Ovary (tissue), 9 donors: Measurements from ENCODE around the gene PNMA1. TPM values are rescaled to one million over a fixed set of nuclear protein-coding genes. Genes with fewer than 3 reads are reported as not detected.

Source experiments
- DNase-seq, 5 donors: peaks; one replicate each; pipeline ENCODE4 v3.0.0-alpha.2; 2019 to 2020
- H3K27ac ChIP-seq, 2 donors: fragments of 200-600 bp; one replicate each; pipeline versions ENCODE4 v1.5.1 to v1.8.0; 2019 to 2022
- H3K27me3 ChIP-seq: fragments of 200-600 bp; one replicate; pipeline ENCODE4 v1.8.0; 2022
- H3K36me3 ChIP-seq: fragments of 200-600 bp; sonication (generic); one replicate; pipeline ENCODE4 v1.5.1; 2019
- H3K4me1 ChIP-seq: one replicate; pipeline ENCODE4 v1.8.1; 2013; ENCODE audit warnings: mild to moderate bottlenecking, moderate library complexity; ENCODE audit not compliant: insufficient read depth
- H3K4me3 ChIP-seq: fragments of 200-600 bp; sonication (generic); one replicate; pipeline ENCODE4 v1.5.1; 2017
- H3K9me3 ChIP-seq, 2 donors: fragments of 200-600 bp in 1 of 2; sonication (generic) in 1 of 2; one replicate each; pipeline versions ENCODE4 v1.5.1 to v1.8.1; 2013 to 2019; ENCODE audit warnings: mild to moderate bottlenecking in 1 of 2, moderate library complexity in 1 of 2
- CTCF ChIP-seq, 3 donors: fragments of 450-650 bp in 2 of 3; fragments of 200-600 bp in 1 of 3; IDR thresholded peaks; one replicate each; pipeline versions ENCODE4 v1.5.1 to v1.8.0; 2016 to 2022; ENCODE audit warnings: antibody characterized with exemption in 3 of 3, mild to moderate bottlenecking in 1 of 3
- EP300 ChIP-seq: sonication (generic); formaldehyde crosslinking; IDR thresholded peaks from one replicate; pipeline ENCODE4 v1.6.1; 2017; ENCODE audit warnings: antibody characterized with exemption
- POLR2A ChIP-seq: fragments of 450-650 bp; IDR thresholded peaks from one replicate; pipeline ENCODE4 v1.6.1; 2017; ENCODE audit warnings: antibody characterized with exemption, mild to moderate bottlenecking, moderate library complexity
- WGBS, 3 donors: extraction: QIAGEN DNeasy Blood & Tissue Kit in 1 of 3; methylation state at CpG; one replicate each; pipeline versions ENCODE4 v1.1.5 to v1.1.7; 2013 to 2017; 5-methylcytosine and 5-hydroxymethylcytosine counted together
- intact Hi-C, 4 donors: fragments of 100-400 bp; cut with DNase I; formaldehyde crosslinking; loops; one replicate each; pipeline versions ENCODE4 v1.11.0 to v1.15.1; 2022 to 2023
- polyA plus RNA-seq, 2 donors: library from polyadenylated mRNA; stranded (reverse); fragments of 200-250 nt in 1 of 2; fragments of 350-450 nt in 1 of 2; fragmentation: Illumina TruSeq in 1 of 2; extraction: RNeasy Lipid Tissue Mini Kit (QIAGEN cat#74804) in 1 of 2; gene quantifications; one replicate each; pipeline ENCODE4 v1.2.3, GENCODE V29; 2013 to 2014
- total RNA-seq, 7 donors: library from RNA; depleted of rRNA in 2 of 7; stranded (reverse); fragments of >200 nt in 2 of 7; fragmentation: NEBNext Ultra II Directional in 3 of 7; extraction: Animal tissue kit (Norgen Biotek cat#: 25700) in 3 of 7; gene quantifications; one replicate each; pipeline versions ENCODE4 v1.1.0 to v1.2.4, GENCODE V29; 2016 to 2023
- donor health status: DM: no; HTN: no; CAD: no; lungs with moderate emphysema.
- donor health status: DM: no; HTN: no; CAD: no.
- donor health status: Bipolar disorder and iron deficiency.
- donor health status: DM: yes; HTN: yes; CAD: no.
- donor health status: DM: no; HTN: no; CAD: no.
- donor health status: DM: yes; HTN: yes; CAD: no.

PNMA1 gene
- total and polyA plus RNA-seq, 9 donors: 22.3 to 114 (median 84.2) TPM

DNA sequence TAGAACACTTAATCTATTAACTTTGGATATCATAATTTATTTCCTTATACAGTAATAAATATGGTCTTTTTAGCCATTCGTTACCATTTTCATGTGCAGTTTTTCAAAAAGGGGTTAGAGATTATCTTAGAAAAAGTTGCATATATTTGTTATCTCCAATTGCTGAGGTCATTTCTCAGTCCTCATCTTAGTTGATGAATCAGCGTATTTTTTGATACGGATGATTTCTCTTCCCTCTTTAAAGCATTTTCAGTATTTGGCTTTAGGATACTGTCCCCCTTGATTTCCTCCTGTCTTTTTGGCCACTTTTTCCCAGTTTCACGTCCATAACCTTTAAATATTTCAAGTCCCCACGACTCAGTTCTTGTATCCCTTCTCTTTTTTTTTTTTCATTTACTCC is 47.6 kb downstream of the PNMA1 start:
- Histone ChIP-seq H3K27me3 (no peaks in the 10 kb centered on the region), H3K4me3 (no peak overlapping the region), H3K36me3 (no peaks in the 10 kb centered on the region), H3K4me1 (no peaks in the 10 kb centered on the region), H3K27ac (no peak overlapping the region), H3K9me3 (no peaks in the 10 kb centered on the region)
- intact Hi-C loops: no loop called here
- DNase-seq: no peak
- 84 to 86% (median 85%) methylated on average over 5 of the region's 5 CpGs for WGBS, 3 donors
- TF ChIP-seq CTCF (IDR thresholded peaks at IDR 0.05): no peak
- no peak for TF ChIP-seq EP300
- no peak for TF ChIP-seq POLR2A

- no peak overlapping the region for H3K27ac ChIP-seq
- no peak for DNase-seq
These were observed 49.1 kb downstream of the PNMA1 start for GRCh38 chr14:73665130-73665529.

DNA sequence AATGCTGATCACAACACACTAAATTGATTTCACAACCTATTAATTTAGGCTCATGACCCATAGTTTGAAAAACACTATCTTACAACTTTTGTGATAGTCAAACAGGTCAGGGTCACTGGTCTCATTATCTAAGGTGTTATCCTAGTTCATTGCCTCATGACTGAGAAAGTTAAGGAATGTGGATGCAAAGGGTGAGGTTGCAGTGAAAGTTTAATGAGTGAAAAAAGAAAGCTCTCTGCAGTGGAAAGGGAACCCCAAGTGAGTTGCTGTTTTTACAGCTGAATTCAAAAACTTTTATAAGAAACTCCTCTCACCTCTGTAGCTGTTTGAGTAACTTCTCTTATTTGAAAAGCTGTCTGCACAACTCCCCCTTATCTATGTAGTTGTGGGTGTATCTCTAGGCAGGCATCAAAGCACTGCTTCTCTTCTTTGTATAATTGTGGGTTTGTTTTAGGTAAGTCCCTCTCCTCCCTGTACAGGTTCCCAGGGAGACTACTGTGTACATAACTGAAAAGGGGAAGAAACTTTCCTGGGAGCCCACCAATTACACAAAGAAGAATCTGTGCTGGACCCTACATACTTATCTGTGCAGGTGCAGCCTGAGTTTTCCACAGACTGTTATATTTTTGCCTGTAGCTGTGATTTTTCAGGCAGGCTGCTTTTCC is 50.5 kb downstream of the PNMA1 start:
- TF ChIP-seq CTCF (IDR thresholded peaks at IDR 0.05) (no peak), EP300 (no peak), POLR2A (no peak)
- H3K36me3 ChIP-seq: no peaks in the 10 kb centered on the region
- intact Hi-C loops: no loop called here
- H3K4me3 ChIP-seq: no peak overlapping the region
- no peaks in the 10 kb centered on the region for H3K4me1 ChIP-seq
- no peaks in the 10 kb centered on the region for H3K9me3 ChIP-seq
- no peak overlapping the region for H3K27ac ChIP-seq
- no peak for DNase-seq
- H3K27me3 ChIP-seq: no peaks in the 10 kb centered on the region

More at GRCh38 chr14:73665130-73665529, 49.1 kb downstream of the PNMA1 start:
- Histone ChIP-seq H3K4me1 (no peaks in the 10 kb centered on the region), H3K27me3 (no peaks in the 10 kb centered on the region), H3K4me3 (no peak overlapping the region), H3K9me3 (no peaks in the 10 kb centered on the region), H3K36me3 (no peaks in the 10 kb centered on the region)
- WGBS, 3 donors: 97 to 99% (median 97%) methylated on average over 2 of the region's 2 CpGs
- intact Hi-C loops: no loop called here
- TF ChIP-seq POLR2A (no peak), EP300 (no peak), CTCF (IDR thresholded peaks at IDR 0.05) (no peak)

GRCh38 chr14:73662487-73662943 is 51.7 kb downstream of the PNMA1 start:
- Histone ChIP-seq H3K27ac (no peak overlapping the region), H3K9me3 (no peaks in the 10 kb centered on the region), H3K4me3 (no peak overlapping the region), H3K36me3 (no peaks in the 10 kb centered on the region), H3K27me3 (no peaks in the 10 kb centered on the region), H3K4me1 (no peaks in the 10 kb centered on the region)
- no peak for TF ChIP-seq CTCF (IDR thresholded peaks at IDR 0.05)
- no peak for DNase-seq
- 68 to 81% (median 72%) methylated on average over 1 of the region's 1 CpG for WGBS, 3 donors
- intact Hi-C loops: no loop called here
